GM20000 (cell line): ENCODE data around the gene SDHAF1.

ENCODE experiments used
- DNase-seq: peaks from one replicate; pipeline ENCODE4 v3.0.0; 2012; ENCODE audit warnings: low spot score
- TF ChIP-seq, protein P1 (sequence below): IDR thresholded peaks from 2 replicates; pipeline ENCODE4 v1.5.1; 2012; ENCODE audit warnings: mild to moderate bottlenecking, control low read depth; ENCODE audit errors: extremely low read depth, missing control alignments

The SDHAF1 gene

DNA sequence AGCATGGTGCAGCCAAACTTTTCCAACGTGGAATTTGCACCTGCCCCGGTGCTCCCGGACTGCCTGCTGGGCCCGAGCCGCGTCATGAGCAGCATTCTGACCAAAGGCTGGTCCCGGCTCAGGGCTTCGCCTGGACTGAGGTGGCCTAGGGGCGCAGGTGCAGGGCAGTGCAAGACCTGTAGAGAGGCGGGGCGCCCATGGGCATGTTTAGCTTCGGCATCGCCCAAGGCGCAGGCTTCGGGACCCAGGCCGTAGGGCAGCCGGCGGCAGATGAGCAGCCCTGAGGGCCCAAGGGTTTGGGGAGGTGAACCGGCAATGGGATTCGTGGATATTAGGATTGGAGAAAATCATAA, 35.0 kb upstream of the SDHAF1 start:
- TF ChIP-seq, protein P1, sequence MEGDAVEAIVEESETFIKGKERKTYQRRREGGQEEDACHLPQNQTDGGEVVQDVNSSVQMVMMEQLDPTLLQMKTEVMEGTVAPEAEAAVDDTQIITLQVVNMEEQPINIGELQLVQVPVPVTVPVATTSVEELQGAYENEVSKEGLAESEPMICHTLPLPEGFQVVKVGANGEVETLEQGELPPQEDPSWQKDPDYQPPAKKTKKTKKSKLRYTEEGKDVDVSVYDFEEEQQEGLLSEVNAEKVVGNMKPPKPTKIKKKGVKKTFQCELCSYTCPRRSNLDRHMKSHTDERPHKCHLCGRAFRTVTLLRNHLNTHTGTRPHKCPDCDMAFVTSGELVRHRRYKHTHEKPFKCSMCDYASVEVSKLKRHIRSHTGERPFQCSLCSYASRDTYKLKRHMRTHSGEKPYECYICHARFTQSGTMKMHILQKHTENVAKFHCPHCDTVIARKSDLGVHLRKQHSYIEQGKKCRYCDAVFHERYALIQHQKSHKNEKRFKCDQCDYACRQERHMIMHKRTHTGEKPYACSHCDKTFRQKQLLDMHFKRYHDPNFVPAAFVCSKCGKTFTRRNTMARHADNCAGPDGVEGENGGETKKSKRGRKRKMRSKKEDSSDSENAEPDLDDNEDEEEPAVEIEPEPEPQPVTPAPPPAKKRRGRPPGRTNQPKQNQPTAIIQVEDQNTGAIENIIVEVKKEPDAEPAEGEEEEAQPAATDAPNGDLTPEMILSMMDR, result no peak
- DNase-seq, result no peak

DNA sequence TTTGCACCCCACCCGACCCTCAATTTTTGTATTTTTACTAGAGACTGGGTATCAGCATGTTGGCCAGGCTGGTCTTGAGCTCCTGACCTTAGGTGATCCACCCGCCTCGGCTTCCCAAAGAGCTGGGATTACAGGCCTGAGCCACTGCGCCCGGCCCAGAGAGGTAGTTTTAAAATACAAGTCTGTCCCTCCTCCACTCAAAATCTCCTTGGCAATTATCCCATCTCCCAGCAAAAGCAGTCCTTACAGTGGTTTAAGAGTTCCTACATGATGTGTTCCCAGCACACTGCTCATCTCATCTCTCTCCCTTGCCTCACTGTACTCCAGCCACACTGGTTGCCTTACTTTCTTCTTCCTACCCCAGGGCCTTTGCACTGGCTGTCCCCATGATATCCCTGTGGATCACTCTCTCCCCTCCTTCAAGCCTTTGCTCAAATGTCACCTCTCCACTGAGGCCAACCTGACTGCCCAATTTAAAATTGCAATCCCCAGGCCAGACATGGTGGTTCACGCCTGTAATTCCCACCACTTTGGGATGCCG, 34.5 kb upstream of the SDHAF1 start:
- TF ChIP-seq, protein P1, result no peak
- DNase-seq, result no peak

DNA sequence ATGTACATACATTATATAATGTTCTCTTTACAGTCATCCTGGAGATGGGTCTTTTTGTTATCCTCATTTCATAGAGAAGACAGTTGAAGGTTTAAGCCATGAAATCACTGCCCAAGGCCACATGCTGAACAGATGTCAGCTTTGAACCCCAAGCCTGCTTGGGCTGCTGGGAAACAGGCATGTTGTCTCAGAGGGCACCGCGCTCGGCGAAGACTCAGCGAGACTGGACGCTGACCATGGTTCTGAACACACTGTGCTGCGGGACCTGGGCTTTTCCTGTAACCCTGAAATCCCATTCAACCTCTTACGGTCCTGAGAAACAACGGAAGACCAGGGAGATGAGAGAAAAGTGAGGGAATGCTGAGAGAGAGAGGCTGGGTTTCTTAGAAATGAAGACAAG, 31.5 kb upstream of the SDHAF1 start:
- TF ChIP-seq, protein P1, result no peak
- DNase-seq, result no peak

DNA sequence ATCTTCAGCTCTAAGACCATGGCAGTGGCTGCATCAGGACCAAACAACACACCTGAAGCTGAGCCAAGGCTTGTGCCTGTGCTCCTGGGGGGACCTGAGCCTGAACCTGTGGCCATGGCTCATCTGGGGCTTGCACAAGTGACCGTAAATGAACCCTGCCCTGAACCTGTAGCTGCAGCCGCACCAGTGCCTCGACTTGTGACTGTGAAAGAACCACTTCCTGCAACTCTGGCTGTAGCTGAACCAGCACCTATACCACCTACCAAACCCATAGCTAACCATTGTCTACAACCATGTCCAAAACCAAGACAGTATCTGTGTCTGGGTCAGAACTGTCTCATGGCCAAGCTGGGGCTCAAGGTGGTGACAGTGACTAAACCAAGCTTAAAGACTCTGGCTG, 28.2 kb upstream of the SDHAF1 start:
- DNase-seq, result no peak
- TF ChIP-seq, protein P1, result no peak

DNA sequence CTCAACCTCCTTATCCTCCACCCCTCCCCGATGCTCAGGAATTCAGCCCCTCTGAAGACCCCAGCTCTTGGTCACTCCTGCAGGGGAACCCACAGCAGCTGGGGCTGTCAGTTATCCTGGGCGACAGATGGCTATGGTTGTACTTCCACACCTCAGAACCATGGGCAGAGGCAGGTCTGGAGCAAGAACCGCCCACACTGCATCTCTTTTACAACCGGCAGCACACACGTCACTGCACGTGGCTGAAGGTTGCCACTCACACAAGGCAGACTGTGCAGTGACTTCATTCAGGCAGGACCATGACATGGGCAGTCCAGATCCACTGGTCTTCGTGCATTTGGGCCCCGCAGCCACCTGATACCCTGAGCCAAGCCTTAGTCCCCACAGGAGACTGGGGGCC, 21.5 kb upstream of the SDHAF1 start:
- DNase-seq, result no peak
- TF ChIP-seq, protein P1, result no peak

DNA sequence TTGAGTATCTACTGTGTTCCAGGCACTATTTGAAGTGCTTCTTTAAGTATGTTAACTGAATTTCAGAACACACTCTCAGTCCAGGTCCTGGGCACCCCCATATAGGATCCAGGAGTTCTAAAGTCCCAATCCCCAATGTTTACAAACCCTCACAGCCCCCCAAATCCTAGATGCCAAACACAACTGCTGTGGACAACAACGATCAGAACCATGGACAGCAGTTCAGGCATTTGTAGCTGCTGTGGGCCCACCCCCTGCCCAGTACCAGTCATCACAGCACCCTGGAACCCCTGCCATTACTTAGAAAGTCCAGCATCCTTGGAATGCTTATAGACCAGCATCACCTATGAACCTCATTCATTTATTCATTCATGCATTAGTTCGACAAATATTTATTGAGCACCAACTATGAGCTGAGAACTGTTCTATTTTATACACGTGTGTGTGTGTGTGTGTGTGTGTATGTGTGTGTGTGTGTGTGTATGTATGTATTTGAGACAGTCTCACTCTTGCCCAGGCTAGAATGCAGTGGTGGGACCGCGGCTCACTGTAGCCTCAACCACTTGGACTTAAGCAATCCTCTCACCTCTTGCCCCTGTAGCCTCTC, 19.3 kb upstream of the SDHAF1 start:
- TF ChIP-seq, protein P1, result no peak
- no peak for DNase-seq

DNA sequence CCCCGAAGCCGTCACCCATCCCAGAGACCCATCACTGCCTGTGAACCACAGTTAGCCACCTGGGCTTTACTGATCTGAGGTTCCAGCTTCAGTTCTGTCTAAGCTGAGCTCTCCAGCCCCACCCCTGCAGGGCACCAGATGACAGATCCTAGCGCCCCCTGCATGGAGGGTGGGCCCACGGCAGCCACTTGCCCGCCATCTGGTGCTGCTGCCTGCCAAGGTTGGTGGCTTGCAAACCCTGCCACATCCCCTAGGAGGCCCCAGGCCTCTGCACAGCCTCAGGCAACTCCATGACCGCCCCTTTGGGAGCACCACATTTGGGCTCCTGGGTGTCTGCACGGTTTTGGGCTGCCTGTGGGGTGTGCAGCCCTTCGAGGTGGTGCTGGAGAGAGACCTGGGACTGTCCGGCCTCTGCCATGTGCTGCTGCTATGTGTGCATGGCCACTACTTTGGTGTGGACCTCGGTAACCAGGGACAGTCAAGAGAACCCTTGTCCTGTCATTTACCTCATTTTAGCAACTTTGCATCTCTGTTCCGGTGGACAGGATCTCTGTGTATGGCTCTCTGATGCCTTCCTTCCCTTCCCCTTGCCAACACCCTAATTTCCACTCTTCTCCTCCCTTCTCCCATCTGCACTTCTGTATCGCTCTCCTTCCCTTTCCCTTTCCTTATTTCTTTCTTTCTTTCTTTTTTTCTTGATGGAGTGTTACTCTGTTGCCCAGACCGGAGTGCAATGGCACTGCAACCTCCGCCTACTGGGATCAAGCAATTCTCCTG, 17.4 kb upstream of the SDHAF1 start:
- DNase-seq, result no peak
- TF ChIP-seq, protein P1, result no peak
